Measurements from ENCODE around the gene PRMT1.

PRMT1 gene

DNA sequence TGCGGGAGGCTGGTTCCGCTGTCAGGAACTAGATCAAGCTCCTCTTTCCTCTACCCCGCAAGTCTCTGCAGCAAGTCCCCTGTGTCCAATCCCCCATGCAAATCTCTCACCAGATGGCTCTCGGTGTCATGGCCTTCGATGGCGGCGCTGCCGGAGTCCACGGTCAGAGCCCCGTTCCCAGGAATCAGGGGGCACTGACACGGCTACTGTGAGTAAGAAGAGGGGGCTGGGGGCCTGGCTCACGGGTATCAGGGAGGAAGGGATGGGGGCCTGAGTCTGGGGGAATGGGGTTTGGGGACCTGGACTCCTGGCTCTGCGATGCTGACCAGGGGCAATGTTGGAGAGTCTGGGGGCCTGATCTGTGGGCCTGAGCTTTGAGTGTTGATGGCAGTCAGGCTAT lies 31.1 kb upstream of the PRMT1 start:
- WGBS (ENCODE audit: extremely low coverage, insufficient coverage, low lambda C conversion rate), result no CpG with 5 or more reads among the region's 13 CpGs
- no peak overlapping the region for H3K4me2 ChIP-seq (ENCODE audit: low read length)
- H3K4ac ChIP-seq (ENCODE audit: low read depth, low read length), result no peak overlapping the region
- H3K4me1 ChIP-seq (ENCODE audit: control insufficient read depth, low read depth, low read length), result peaks cover under 1% of the 10 kb centered on the region
- H2AK5ac ChIP-seq (ENCODE audit: low read length), result no peak overlapping the region
- no peak overlapping the region for H3K27ac ChIP-seq (ENCODE audit: low read depth, low read length)
- no peak overlapping the region for H3K56ac ChIP-seq (ENCODE audit: low read length)
- H2BK15ac ChIP-seq (replicated peaks; ENCODE audit: low read depth), result no peak overlapping the region
- H3K9ac ChIP-seq (ENCODE audit: low read length), result no peak overlapping the region
- no peak overlapping the region for H4K8ac ChIP-seq (ENCODE audit: low read depth, low read length)
- no peak overlapping the region for H4K5ac ChIP-seq (ENCODE audit: low read length)
- H3K79me2 ChIP-seq (ENCODE audit: control insufficient read depth, insufficient read depth, low read length), result peaks cover 33% of the 10 kb centered on the region
- DNase-seq, result no peak
- H3K36me3 ChIP-seq (ENCODE audit: control insufficient read depth, insufficient read depth, low read length), result peaks cover 14% of the 10 kb centered on the region
- H2BK120ac ChIP-seq (ENCODE audit: low read depth, low read length), result no peak overlapping the region
- no peak overlapping the region for H3K4me3 ChIP-seq (ENCODE audit: low read length)
- H3K27me3 ChIP-seq (ENCODE audit: insufficient read depth, low read length, poor library complexity), result no peaks in the 10 kb centered on the region
- no peak overlapping the region for H3K23ac ChIP-seq (ENCODE audit: low read length)
- no peak overlapping the region for H3K18ac ChIP-seq (ENCODE audit: low read length)
- peaks cover 31% of the 10 kb centered on the region for H3K79me1 ChIP-seq (ENCODE audit: low read length)
- no peak overlapping the region for H2BK5ac ChIP-seq (ENCODE audit: low read length)

DNA sequence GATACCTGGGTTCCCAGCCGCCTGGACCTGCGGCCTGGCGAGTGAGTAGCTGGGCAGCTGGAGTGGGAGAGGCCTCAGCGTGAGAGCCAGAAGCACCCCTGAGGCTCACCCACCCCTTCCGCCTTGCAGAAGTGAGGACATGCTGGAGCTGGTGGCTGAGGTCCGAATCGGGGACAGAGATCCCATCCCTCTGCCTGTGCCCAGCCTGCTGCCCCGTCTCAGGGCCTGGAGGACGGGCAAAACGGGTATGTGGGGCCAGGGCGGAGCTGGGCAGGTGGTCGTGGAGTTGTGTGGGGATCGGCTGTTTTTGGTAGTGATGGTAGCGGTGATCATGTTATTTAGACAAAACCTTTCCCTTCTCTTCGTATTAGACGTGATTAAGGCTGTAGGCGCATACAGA lies 30.5 kb upstream of the PRMT1 start:
- Histone ChIP-seq H2BK5ac (ENCODE audit: low read length) (no peak overlapping the region), H3K9ac (ENCODE audit: low read length) (no peak overlapping the region), H3K79me1 (ENCODE audit: low read length) (peaks cover 31% of the 10 kb centered on the region), H3K23ac (ENCODE audit: low read length) (no peak overlapping the region), H2AK5ac (ENCODE audit: low read length) (no peak overlapping the region), H4K8ac (ENCODE audit: low read depth, low read length) (no peak overlapping the region), H3K79me2 (ENCODE audit: control insufficient read depth, insufficient read depth, low read length) (peaks cover 33% of the 10 kb centered on the region), H3K36me3 (ENCODE audit: control insufficient read depth, insufficient read depth, low read length) (peaks cover 14% of the 10 kb centered on the region), H3K4me2 (ENCODE audit: low read length) (no peak overlapping the region), H3K56ac (ENCODE audit: low read length) (no peak overlapping the region), H3K4ac (ENCODE audit: low read depth, low read length) (no peak overlapping the region), H2BK120ac (ENCODE audit: low read depth, low read length) (no peak overlapping the region), H3K4me1 (ENCODE audit: control insufficient read depth, low read depth, low read length) (no peaks in the 10 kb centered on the region), H3K27ac (ENCODE audit: low read depth, low read length) (no peak overlapping the region), H3K4me3 (ENCODE audit: low read length) (no peak overlapping the region), H3K18ac (ENCODE audit: low read length) (no peak overlapping the region), H3K27me3 (ENCODE audit: insufficient read depth, low read length, poor library complexity) (no peaks in the 10 kb centered on the region), H4K5ac (ENCODE audit: low read length) (no peak overlapping the region), H2BK15ac (replicated peaks; ENCODE audit: low read depth) (no peak overlapping the region)
- DNase-seq, result no peak
- WGBS (ENCODE audit: extremely low coverage, insufficient coverage, low lambda C conversion rate), result no CpG with 5 or more reads among the region's 17 CpGs

DNA sequence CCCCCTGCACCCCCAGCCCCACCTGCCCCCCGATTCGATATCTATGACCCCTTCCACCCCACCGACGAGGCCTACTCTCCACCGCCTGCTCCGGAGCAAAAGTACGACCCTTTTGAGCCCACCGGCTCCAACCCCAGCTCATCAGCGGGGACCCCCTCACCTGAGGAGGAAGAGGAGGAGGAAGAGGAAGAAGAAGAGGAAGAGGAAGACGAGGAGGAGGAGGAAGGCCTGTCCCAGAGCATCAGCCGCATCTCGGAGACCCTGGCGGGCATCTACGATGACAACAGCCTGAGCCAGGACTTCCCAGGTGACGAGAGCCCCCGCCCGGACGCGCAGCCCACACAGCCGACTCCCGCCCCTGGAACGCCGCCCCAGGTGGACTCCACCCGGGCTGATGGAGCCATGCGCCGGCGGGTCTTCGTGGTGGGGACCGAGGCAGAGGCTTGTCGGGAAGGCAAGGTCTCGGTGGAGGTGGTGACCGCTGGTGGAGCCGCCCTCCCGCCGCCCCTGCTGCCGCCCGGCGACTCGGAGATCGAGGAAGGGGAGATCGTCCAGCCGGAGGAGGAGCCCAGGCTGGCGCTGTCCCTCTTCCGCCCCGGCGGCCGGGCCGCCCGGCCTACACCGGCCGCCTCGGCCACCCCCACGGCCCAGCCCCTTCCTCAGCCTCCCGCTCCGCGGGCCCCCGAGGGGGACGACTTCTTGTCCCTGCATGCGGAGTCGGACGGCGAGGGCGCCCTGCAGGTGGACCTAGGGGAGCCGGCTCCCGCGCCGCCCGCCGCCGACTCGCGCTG lies 25.8 kb upstream of the PRMT1 start:
- Histone ChIP-seq H3K36me3 (ENCODE audit: control insufficient read depth, insufficient read depth, low read length) (peaks cover 20% of the 10 kb centered on the region), H2BK5ac (ENCODE audit: low read length) (no peak overlapping the region)
- no CpG with 5 or more reads among the region's 72 CpGs for WGBS (ENCODE audit: extremely low coverage, insufficient coverage, low lambda C conversion rate)

GRCh38 chr19:49651820-49652550 lies 25.1 kb upstream of the PRMT1 start:
- peaks cover 13% of the 10 kb centered on the region for H3K36me3 ChIP-seq (ENCODE audit: control insufficient read depth, insufficient read depth, low read length)

More for the DNA sequence above, 25.8 kb upstream of the PRMT1 start:
- Histone ChIP-seq H3K4ac (ENCODE audit: low read depth, low read length) (no peak overlapping the region), H4K8ac (ENCODE audit: low read depth, low read length) (no peak overlapping the region), H3K23ac (ENCODE audit: low read length) (no peak overlapping the region), H3K18ac (ENCODE audit: low read length) (no peak overlapping the region), H2BK120ac (ENCODE audit: low read depth, low read length) (no peak overlapping the region), H3K4me1 (ENCODE audit: control insufficient read depth, low read depth, low read length) (no peaks in the 10 kb centered on the region), H3K4me2 (ENCODE audit: low read length) (no peak overlapping the region), H3K4me3 (ENCODE audit: low read length) (no peak overlapping the region), H3K79me2 (ENCODE audit: control insufficient read depth, insufficient read depth, low read length) (peaks cover 4% of the 10 kb centered on the region), H3K27ac (ENCODE audit: low read depth, low read length) (no peak overlapping the region), H2AK5ac (ENCODE audit: low read length) (no peak overlapping the region), H3K79me1 (ENCODE audit: low read length) (peaks cover 14% of the 10 kb centered on the region), H3K9ac (ENCODE audit: low read length) (no peak overlapping the region), H4K5ac (ENCODE audit: low read length) (no peak overlapping the region), H3K56ac (ENCODE audit: low read length) (no peak overlapping the region), H3K27me3 (ENCODE audit: insufficient read depth, low read length, poor library complexity) (no peaks in the 10 kb centered on the region), H2BK15ac (replicated peaks; ENCODE audit: low read depth) (no peak overlapping the region)
- no peak for DNase-seq

GRCh38 chr19:49652551-49653465 lies 24.3 kb upstream of the PRMT1 start:
- DNase-seq, result no peak

More at GRCh38 chr19:49651820-49652550, 25.1 kb upstream of the PRMT1 start:
- Histone ChIP-seq H4K8ac (ENCODE audit: low read depth, low read length) (no peak overlapping the region), H3K23ac (ENCODE audit: low read length) (no peak overlapping the region), H3K56ac (ENCODE audit: low read length) (no peak overlapping the region), H3K4me1 (ENCODE audit: control insufficient read depth, low read depth, low read length) (no peaks in the 10 kb centered on the region), H3K9ac (ENCODE audit: low read length) (no peak overlapping the region), H3K27me3 (ENCODE audit: insufficient read depth, low read length, poor library complexity) (no peaks in the 10 kb centered on the region), H3K4me2 (ENCODE audit: low read length) (no peak overlapping the region), H3K79me2 (ENCODE audit: control insufficient read depth, insufficient read depth, low read length) (peaks cover 2% of the 10 kb centered on the region), H2BK120ac (ENCODE audit: low read depth, low read length) (no peak overlapping the region), H3K18ac (ENCODE audit: low read length) (no peak overlapping the region), H2BK5ac (ENCODE audit: low read length) (no peak overlapping the region), H2BK15ac (replicated peaks; ENCODE audit: low read depth) (no peak overlapping the region), H3K4ac (ENCODE audit: low read depth, low read length) (no peak overlapping the region), H4K5ac (ENCODE audit: low read length) (no peak overlapping the region), H3K27ac (ENCODE audit: low read depth, low read length) (no peak overlapping the region), H2AK5ac (ENCODE audit: low read length) (no peak overlapping the region), H3K79me1 (ENCODE audit: low read length) (peaks cover 10% of the 10 kb centered on the region), H3K4me3 (ENCODE audit: low read length) (no peak overlapping the region)
- no CpG with 5 or more reads among the region's 110 CpGs for WGBS (ENCODE audit: extremely low coverage, insufficient coverage, low lambda C conversion rate)
- no peak for DNase-seq

More at GRCh38 chr19:49652551-49653465, 24.3 kb upstream of the PRMT1 start:
- H3K27me3 ChIP-seq (ENCODE audit: insufficient read depth, low read length, poor library complexity), result no peaks in the 10 kb centered on the region
- no peak overlapping the region for H2BK5ac ChIP-seq (ENCODE audit: low read length)
- no peak overlapping the region for H3K4ac ChIP-seq (ENCODE audit: low read depth, low read length)
- no peak overlapping the region for H3K56ac ChIP-seq (ENCODE audit: low read length)
- no peak overlapping the region for H3K4me2 ChIP-seq (ENCODE audit: low read length)
- no peak overlapping the region for H3K18ac ChIP-seq (ENCODE audit: low read length)
- H3K79me2 ChIP-seq (ENCODE audit: control insufficient read depth, insufficient read depth, low read length), result peaks cover 2% of the 10 kb centered on the region
- H3K27ac ChIP-seq (ENCODE audit: low read depth, low read length), result no peak overlapping the region
- no peak overlapping the region for H2AK5ac ChIP-seq (ENCODE audit: low read length)
- no peaks in the 10 kb centered on the region for H3K4me1 ChIP-seq (ENCODE audit: control insufficient read depth, low read depth, low read length)
- no peak overlapping the region for H2BK120ac ChIP-seq (ENCODE audit: low read depth, low read length)
- H3K36me3 ChIP-seq (ENCODE audit: control insufficient read depth, insufficient read depth, low read length), result peaks cover 16% of the 10 kb centered on the region
- no peak overlapping the region for H4K5ac ChIP-seq (ENCODE audit: low read length)
- H3K79me1 ChIP-seq (ENCODE audit: low read length), result peaks cover 5% of the 10 kb centered on the region
- no peak overlapping the region for H3K9ac ChIP-seq (ENCODE audit: low read length)
- no CpG with 5 or more reads among the region's 58 CpGs for WGBS (ENCODE audit: extremely low coverage, insufficient coverage, low lambda C conversion rate)
- no peak overlapping the region for H4K8ac ChIP-seq (ENCODE audit: low read depth, low read length)
- no peak overlapping the region for H3K23ac ChIP-seq (ENCODE audit: low read length)
- H3K4me3 ChIP-seq (ENCODE audit: low read length), result no peak overlapping the region
- H2BK15ac ChIP-seq (replicated peaks; ENCODE audit: low read depth), result no peak overlapping the region

Measured in mesendoderm (in vitro differentiated cells).